Thyroid gland (tissue), 4 donors: ENCODE results near the gene EPHA5.

Experiments
- CTCF ChIP-seq, 6 experiments: fragments of 200-600 bp in 3 of 6; fragments of 450-650 bp in 3 of 6; sonication (generic) in 3 of 6; IDR thresholded peaks; one replicate each; pipeline ENCODE4 v1.5.1; 2016 to 2019; ENCODE audit warnings: antibody characterized with exemption in 6 of 6, mild to moderate bottlenecking in 2 of 6, inconsistent platforms in 1 of 6, moderate library complexity in 1 of 6
- POLR2A ChIP-seq, 2 donors: fragments of 450-650 bp; IDR thresholded peaks; one replicate each; pipeline ENCODE4 v1.6.1; 2017; ENCODE audit warnings: antibody characterized with exemption in 2 of 2, mild to moderate bottlenecking in 2 of 2, moderate library complexity in 1 of 2

GRCh38 chr4:65670331-65671031 is at the start of gene EPHA5:
- TF ChIP-seq CTCF (IDR thresholded peaks at IDR 0.05) (peak in 3 of 6 experiments; percentile 20 to 45 (median 24)), POLR2A (IDR thresholded peaks at IDR 0.05) (peak in 1 of 2 donors; percentile 80)
